ENCODE measurements around the gene QSER1. TPM values are rescaled to one million over a fixed set of nuclear protein-coding genes. Genes with fewer than 3 reads are reported as not detected.

The QSER1 gene
- total RNA-seq, 1 experiment from 2014 or later, result 74.0 TPM

DNA sequence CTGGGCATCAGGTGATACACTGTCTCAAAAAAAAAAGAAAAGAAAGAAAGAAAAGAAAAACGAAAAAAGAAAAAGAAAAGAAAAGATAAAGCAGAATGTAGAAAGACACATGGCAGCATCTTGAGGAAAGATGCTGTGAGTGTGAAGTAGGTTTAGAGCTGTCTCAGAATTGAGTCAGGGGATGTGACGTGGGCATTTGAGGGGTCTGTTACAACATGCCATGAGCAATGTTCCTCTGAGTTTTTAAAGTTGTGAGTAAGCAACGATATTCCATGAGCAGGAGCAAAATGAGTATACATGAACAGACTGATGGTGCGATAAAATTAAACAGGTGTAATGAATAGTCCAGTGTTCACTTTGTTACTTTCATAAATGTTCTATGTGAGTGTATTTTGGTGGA is 11.3 kb upstream of the QSER1 start:
- DNase-seq (ENCODE audit: low spot score) (no peak), ATAC-seq (no peak)
- ChIA-PET POLR2A (no interaction called here), CTCF (no interaction called here)
- Mint-ChIP-seq H3K27ac (no peak overlapping the region), H3K4me1 (peaks cover 17% of the 10 kb centered on the region), H3K9me3 (peaks cover 10% of the 10 kb centered on the region), H3K27me3 (ENCODE audit: low read depth) (no peaks in the 10 kb centered on the region), H3K4me3 (no peak overlapping the region), H3K36me3 (no peaks in the 10 kb centered on the region)
- TF ChIP-seq FOXP4 (CRISPR knock-in tag; IDR thresholded peaks at IDR 0.05) (no peak), TCF7 (CRISPR knock-in tag; IDR thresholded peaks at IDR 0.05; ENCODE audit: low read depth) (no peak), FOXP1 (CRISPR knock-in tag; IDR thresholded peaks at IDR 0.05; ENCODE audit: borderline replicate concordance) (no peak), JUN (CRISPR knock-in tag; IDR thresholded peaks at IDR 0.05) (no peak), ATF2 (CRISPR knock-in tag; IDR thresholded peaks at IDR 0.05; ENCODE audit: borderline replicate concordance, low read depth) (no peak), ZNF416 (CRISPR knock-in tag; IDR thresholded peaks at IDR 0.05) (no peak), ZSCAN18 (CRISPR knock-in tag; IDR thresholded peaks at IDR 0.05) (no peak), KAT7 (CRISPR knock-in tag; IDR thresholded peaks at IDR 0.05; ENCODE audit: borderline replicate concordance) (no peak), E2F1 (CRISPR knock-in tag; IDR thresholded peaks at IDR 0.05) (no peak), ATF6 (CRISPR knock-in tag; IDR thresholded peaks at IDR 0.05) (no peak), ZNF121 (CRISPR knock-in tag; IDR thresholded peaks at IDR 0.05) (no peak), JAZF1 (CRISPR knock-in tag; IDR thresholded peaks at IDR 0.05) (no peak), ZBTB43 (CRISPR knock-in tag; IDR thresholded peaks at IDR 0.05) (no peak), RELA (CRISPR knock-in tag; IDR thresholded peaks at IDR 0.05; ENCODE audit: borderline replicate concordance) (no peak)
- TF ChIP-seq, protein P1, sequence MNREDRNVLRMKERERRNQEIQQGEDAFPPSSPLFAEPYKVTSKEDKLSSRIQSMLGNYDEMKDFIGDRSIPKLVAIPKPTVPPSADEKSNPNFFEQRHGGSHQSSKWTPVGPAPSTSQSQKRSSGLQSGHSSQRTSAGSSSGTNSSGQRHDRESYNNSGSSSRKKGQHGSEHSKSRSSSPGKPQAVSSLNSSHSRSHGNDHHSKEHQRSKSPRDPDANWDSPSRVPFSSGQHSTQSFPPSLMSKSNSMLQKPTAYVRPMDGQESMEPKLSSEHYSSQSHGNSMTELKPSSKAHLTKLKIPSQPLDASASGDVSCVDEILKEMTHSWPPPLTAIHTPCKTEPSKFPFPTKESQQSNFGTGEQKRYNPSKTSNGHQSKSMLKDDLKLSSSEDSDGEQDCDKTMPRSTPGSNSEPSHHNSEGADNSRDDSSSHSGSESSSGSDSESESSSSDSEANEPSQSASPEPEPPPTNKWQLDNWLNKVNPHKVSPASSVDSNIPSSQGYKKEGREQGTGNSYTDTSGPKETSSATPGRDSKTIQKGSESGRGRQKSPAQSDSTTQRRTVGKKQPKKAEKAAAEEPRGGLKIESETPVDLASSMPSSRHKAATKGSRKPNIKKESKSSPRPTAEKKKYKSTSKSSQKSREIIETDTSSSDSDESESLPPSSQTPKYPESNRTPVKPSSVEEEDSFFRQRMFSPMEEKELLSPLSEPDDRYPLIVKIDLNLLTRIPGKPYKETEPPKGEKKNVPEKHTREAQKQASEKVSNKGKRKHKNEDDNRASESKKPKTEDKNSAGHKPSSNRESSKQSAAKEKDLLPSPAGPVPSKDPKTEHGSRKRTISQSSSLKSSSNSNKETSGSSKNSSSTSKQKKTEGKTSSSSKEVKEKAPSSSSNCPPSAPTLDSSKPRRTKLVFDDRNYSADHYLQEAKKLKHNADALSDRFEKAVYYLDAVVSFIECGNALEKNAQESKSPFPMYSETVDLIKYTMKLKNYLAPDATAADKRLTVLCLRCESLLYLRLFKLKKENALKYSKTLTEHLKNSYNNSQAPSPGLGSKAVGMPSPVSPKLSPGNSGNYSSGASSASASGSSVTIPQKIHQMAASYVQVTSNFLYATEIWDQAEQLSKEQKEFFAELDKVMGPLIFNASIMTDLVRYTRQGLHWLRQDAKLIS (CRISPR knock-in tag; IDR thresholded peaks at IDR 0.05; ENCODE audit: borderline replicate concordance), result no peak
- TF ChIP-seq, protein P2, sequence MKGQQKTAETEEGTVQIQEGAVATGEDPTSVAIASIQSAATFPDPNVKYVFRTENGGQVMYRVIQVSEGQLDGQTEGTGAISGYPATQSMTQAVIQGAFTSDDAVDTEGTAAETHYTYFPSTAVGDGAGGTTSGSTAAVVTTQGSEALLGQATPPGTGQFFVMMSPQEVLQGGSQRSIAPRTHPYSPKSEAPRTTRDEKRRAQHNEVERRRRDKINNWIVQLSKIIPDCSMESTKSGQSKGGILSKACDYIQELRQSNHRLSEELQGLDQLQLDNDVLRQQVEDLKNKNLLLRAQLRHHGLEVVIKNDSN (CRISPR knock-in tag; IDR thresholded peaks at IDR 0.05), result no peak
- TF ChIP-seq, protein P3, sequence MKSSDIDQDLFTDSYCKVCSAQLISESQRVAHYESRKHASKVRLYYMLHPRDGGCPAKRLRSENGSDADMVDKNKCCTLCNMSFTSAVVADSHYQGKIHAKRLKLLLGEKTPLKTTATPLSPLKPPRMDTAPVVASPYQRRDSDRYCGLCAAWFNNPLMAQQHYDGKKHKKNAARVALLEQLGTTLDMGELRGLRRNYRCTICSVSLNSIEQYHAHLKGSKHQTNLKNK (CRISPR knock-in tag; IDR thresholded peaks at IDR 0.05), result no peak
- TF ChIP-seq, protein P4, sequence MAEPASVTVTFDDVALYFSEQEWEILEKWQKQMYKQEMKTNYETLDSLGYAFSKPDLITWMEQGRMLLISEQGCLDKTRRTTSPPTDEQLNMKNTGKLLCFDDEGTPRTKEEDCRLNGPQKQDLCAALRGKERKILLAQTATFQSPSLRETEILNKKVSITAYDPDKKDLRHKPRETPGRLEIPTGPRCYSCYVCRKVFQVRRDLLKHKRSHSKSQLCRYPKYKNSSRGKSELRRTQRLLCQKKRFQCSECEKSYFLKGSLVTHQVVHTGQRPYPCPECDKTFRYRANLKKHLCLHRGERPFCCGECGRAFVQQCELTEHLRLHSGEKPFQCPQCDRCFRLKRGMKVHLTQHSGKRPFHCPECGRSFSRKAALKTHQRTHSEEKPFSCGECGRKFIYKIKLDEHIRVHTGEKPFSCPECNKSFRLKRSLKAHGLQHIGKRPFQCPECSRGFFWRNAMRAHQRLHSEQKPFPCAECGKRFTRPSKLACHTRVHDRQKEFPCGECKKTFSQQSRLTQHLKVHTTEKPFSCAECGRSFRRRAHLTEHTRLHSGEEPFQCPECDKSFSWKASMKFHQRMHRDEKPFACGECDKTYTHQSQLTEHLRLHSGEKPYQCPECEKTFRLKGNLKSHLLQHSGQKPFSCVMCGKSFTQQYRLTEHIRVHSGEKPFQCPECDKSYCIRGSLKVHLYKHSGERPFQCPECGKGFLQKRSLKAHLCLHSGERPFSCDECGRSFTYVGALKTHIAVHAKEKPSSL (CRISPR knock-in tag; conservative IDR thresholded peaks at IDR 0.05), result no peak
